A549 treated with dexamethasone at 1 μM for 4 hours (cell line): Measurements from ENCODE around the gene CMPK2. TPM values are rescaled to one million over a fixed set of nuclear protein-coding genes. Genes with fewer than 3 reads are reported as not detected.

Experiments
- total RNA-seq: library from RNA; stranded (reverse); fragments of 200-300 nt; extraction: Qiagen RNA extraction; gene quantifications from 5 replicates; pipeline ENCODE4 v1.2.3, GENCODE V29; 2022

CMPK2 gene
- total RNA-seq = 0.36 to 0.98 TPM (median 0.69 TPM) in 5 replicates

DNA sequence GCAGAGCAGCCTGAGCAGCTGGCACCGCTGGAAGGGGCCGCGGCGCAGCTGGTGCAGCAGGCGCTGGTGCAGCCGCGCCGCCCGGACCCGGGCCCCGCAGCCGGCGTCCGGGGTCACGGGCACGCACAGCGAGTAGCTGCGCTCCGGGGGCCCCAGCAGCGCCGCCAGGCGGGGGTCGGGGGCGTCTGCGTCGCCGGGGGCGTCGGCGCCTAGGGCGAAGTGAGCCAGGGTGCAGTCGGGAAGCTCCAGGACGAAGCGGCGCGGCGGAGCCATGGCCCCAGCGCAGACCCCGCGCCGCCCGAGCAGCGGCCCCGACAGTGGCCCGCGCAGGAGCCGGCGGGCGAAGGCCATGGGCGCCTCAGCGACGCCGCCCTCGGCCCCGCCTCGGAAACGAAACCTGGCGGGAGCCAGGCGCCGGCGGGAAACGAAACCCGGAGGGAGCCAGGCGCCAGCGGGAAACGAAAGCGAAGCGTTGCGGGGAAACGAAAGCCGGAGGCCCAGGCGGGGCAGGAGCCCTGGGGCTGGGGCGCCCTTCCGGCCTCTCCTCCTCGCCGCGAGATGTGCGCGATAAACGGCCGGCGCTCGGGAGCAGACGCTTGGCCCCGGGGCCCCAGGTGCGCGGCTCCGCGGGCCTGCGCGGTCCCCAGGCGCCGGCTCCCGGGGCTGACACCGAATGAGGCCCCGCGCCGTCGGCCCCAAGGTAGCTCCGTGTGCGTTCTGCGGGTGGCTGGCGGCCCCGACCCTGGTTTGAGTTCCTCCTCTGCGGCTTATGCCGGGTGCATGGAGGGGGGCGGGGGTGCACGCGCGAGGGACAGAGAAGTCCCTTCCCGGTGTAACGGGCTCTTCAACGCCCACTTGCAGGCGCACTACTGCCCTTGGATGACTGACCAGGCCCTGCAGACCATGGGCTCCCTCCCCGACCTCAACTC is at the start of gene CMPK2:
Gene CMPK2, minus strand, starts transcription at position 562 of the 929 bp plus-strand sequence. Its CDS starts 211 bp downstream, at position 351.

DNA sequence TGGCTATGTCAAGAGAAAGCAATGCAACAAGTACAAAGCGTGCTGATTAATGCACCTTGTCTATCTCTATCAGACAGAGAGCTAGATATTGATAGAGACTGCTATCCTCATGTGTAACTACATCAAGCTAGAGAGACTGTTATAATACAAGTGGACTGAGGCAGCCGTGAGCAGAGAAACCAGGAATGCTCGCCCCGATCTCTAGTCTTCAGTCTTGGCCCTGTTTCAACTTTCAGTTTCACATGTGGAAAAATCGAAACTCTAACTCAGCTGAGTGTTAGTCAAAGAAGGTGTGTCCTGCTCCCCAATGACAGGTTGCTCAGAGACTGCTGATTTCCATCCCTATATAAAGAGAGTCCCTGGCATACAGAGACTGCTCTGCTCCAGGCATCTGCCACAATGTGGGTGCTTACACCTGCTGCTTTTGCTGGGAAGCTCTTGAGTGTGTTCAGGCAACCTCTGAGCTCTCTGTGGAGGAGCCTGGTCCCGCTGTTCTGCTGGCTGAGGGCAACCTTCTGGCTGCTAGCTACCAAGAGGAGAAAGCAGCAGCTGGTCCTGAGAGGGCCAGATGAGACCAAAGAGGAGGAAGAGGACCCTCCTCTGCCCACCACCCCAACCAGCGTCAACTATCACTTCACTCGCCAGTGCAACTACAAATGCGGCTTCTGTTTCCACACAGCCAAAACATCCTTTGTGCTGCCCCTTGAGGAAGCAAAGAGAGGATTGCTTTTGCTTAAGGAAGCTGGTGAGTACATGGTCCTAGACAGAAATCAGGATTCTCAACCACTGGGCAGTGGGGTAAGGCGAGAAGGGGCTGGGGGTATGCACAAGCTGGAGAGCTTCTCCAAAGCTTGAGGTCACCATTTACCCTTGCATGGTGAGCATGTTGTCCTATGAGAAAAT is 11.9 kb upstream of the CMPK2 start, which contains the start of gene RSAD2:
Gene RSAD2, plus strand, starts transcription at position 376 of the 903 bp plus-strand sequence. Its CDS starts 24 bp downstream, at position 400.

Other genes starting within 250 kb of the CMPK2 start
- 0.12 to 0.27 TPM (median 0.18 TPM) in 5 replicates for gene RSAD2, start 11.9 kb upstream of the CMPK2 start, total RNA-seq
- gene RNF144A, start 51.5 kb upstream of the CMPK2 start, total RNA-seq = 7.1 to 10.6 TPM (median 10.2 TPM) in 5 replicates